Peyer's patch (tissue), 4 donors: ENCODE measurements around the gene COL20A1.

ENCODE experiments used
- CTCF ChIP-seq, 6 experiments: fragments of 450-650 bp in 4 of 6; fragments of 200-600 bp in 2 of 6; sonication (generic) in 1 of 6; IDR thresholded peaks; one replicate each; pipeline ENCODE4 v1.5.1; 2017 to 2019; ENCODE audit warnings: antibody characterized with exemption in 6 of 6, mild to moderate bottlenecking in 3 of 6, moderate library complexity in 1 of 6
- POLR2A ChIP-seq, 2 donors: fragments of 450-650 bp; IDR thresholded peaks; one replicate each; pipeline ENCODE4 v1.5.1; 2017; ENCODE audit warnings: antibody characterized with exemption in 2 of 2, mild to moderate bottlenecking in 2 of 2, moderate library complexity in 2 of 2

DNA sequence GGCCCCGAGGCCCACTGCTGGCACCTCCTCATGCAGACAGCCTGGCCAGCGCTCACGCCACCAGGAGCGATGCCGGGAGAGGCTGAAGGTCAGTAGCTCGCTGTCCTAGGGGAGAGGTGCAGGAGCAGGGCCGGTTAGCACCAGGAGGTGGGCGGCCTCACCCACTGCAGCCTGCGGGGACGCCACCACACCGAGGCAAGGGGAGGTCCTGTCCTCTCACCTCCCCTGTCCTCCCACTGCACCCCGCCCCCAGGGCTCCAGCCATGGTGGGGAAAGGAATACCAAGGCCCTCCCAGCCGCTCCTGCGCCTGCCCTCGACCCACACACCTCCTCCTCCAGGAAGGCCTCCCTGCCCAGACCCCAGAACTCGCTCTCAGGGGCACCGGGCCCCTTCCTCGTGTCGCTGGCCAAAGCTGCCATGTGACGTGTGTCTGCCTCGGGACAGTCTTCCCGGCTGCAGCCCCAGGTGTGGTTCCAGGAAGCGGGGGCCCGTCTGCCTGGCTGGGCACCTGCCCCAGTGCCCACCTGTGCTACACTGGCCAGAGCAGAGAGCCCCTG is 45.2 kb upstream of the COL20A1 start:
- no peak for TF ChIP-seq CTCF (IDR thresholded peaks at IDR 0.05)
- TF ChIP-seq POLR2A (IDR thresholded peaks at IDR 0.05): no peak
